Astrocyte (in vitro differentiated cells and primary cell): ENCODE data around the gene C10orf105. TPM values are rescaled to one million over a fixed set of nuclear protein-coding genes. Genes with fewer than 3 reads are reported as not detected.

Source experiments
- DNase-seq: peaks from one replicate; pipeline ENCODE4 v3.0.0-alpha.2; 2010; ENCODE audit warnings: low read depth
- FAIRE-seq: peaks from 2 replicates; lab custom pipeline; 2011; peaks lifted over from hg19 to GRCh38; lab: Jason Lieb, UNC
- H2AFZ ChIP-seq: 2 replicates; pipeline ENCODE4 v1.6.0; 2012; ENCODE audit warnings: low read depth, low read length, inconsistent platforms
- H3K27ac ChIP-seq: 2 replicates; pipeline ENCODE4 v1.5.1; 2011; ENCODE audit warnings: low read depth, low read length, inconsistent platforms
- H3K27me3 ChIP-seq: 2 replicates; pipeline ENCODE4 v1.6.0; 2011; ENCODE audit warnings: low read length, inconsistent platforms; ENCODE audit not compliant: insufficient read depth
- H3K36me3 ChIP-seq: 2 replicates; pipeline ENCODE4 v1.5.1; 2011; ENCODE audit warnings: low read length, inconsistent platforms; ENCODE audit not compliant: insufficient read depth
- H3K4me1 ChIP-seq: 2 replicates; pipeline ENCODE4 v1.5.1; 2011; ENCODE audit warnings: low read length, inconsistent platforms; ENCODE audit not compliant: insufficient read depth
- H3K4me2 ChIP-seq: 2 replicates; pipeline ENCODE4 v1.6.0; 2012; ENCODE audit warnings: low read length, inconsistent platforms
- H3K4me3 ChIP-seq: 2 replicates; pipeline ENCODE4 v1.5.1; 2011; ENCODE audit warnings: low read depth, mild to moderate bottlenecking, low read length, inconsistent platforms; ENCODE audit not compliant: insufficient read depth
- H3K79me2 ChIP-seq: 2 replicates; pipeline ENCODE4 v1.6.0; 2012; ENCODE audit warnings: mild to moderate bottlenecking, low read length, inconsistent platforms; ENCODE audit not compliant: insufficient read depth
- H3K9ac ChIP-seq: 2 replicates; pipeline ENCODE4 v1.6.0; 2012; ENCODE audit warnings: mild to moderate bottlenecking, low read length, inconsistent platforms
- H3K9me3 ChIP-seq: 2 replicates; pipeline ENCODE4 v1.5.1; 2012; ENCODE audit warnings: low read depth, mild to moderate bottlenecking, low read length, inconsistent platforms; ENCODE audit not compliant: insufficient read depth
- H4K20me1 ChIP-seq: 2 replicates; pipeline ENCODE4 v1.6.0; 2012; ENCODE audit warnings: low read length, inconsistent platforms; ENCODE audit not compliant: insufficient read depth
- H3K27ac Mint-ChIP-seq: one replicate; pipeline ENCODE4 v1.8.0; 2021; ENCODE audit warnings: mild to moderate bottlenecking, mixed read lengths; ENCODE audit not compliant: unreplicated experiment
- H3K27me3 Mint-ChIP-seq: one replicate; pipeline ENCODE4 v1.8.0; 2021; ENCODE audit warnings: low read depth, mixed read lengths; ENCODE audit not compliant: unreplicated experiment
- H3K36me3 Mint-ChIP-seq: one replicate; pipeline ENCODE4 v1.8.0; 2021; ENCODE audit warnings: low read depth, mixed read lengths; ENCODE audit not compliant: unreplicated experiment
- H3K4me1 Mint-ChIP-seq: one replicate; pipeline ENCODE4 v1.8.0; 2021; ENCODE audit warnings: low read depth, mixed read lengths; ENCODE audit not compliant: unreplicated experiment
- H3K4me3 Mint-ChIP-seq: one replicate; pipeline ENCODE4 v1.8.0; 2021; ENCODE audit warnings: mild to moderate bottlenecking, moderate library complexity, mixed read lengths; ENCODE audit not compliant: unreplicated experiment
- H3K9me3 Mint-ChIP-seq: one replicate; pipeline ENCODE4 v1.8.0; 2021; ENCODE audit warnings: mild to moderate bottlenecking, mixed read lengths; ENCODE audit not compliant: unreplicated experiment
- CTCF ChIP-seq: IDR thresholded peaks from 2 replicates; pipeline ENCODE4 v1.5.1; 2011; ENCODE audit warnings: low read depth, mild to moderate bottlenecking, inconsistent platforms, low read length, moderate library complexity; ENCODE audit not compliant: insufficient read depth
- total RNA-seq: library from RNA; stranded (reverse); gene quantifications from 2 replicates; pipeline ENCODE4 v1.2.1, GENCODE V29; 2021

C10orf105 gene
- total RNA-seq, 1 donor from 2014 or later: not detected

- Mint-ChIP-seq H3K4me1 (peaks cover 10% of the 10 kb centered on the region), H3K27me3 (peaks cover 76% of the 10 kb centered on the region)
Observed at GRCh38 chr10:71661779-71662336, 57.7 kb downstream of the C10orf105 start.

More at GRCh38 chr10:71661779-71662336, 57.7 kb downstream of the C10orf105 start:
- Histone ChIP-seq H3K4me2 (no peak overlapping the region), H3K4me3 (no peak overlapping the region), H3K79me2 (no peaks in the 10 kb centered on the region), H3K27me3 (peaks cover 16% of the 10 kb centered on the region), H2AFZ (no peak overlapping the region), H3K4me1 (no peaks in the 10 kb centered on the region), H3K9ac (no peak overlapping the region), H3K36me3 (no peaks in the 10 kb centered on the region), H4K20me1 (no peaks in the 10 kb centered on the region), H3K27ac (no peak overlapping the region), H3K9me3 (no peaks in the 10 kb centered on the region)
- no peak for TF ChIP-seq CTCF
- Mint-ChIP-seq H3K4me3 (no peak overlapping the region), H3K27ac (peak overlapping the region; percentile 72), H3K9me3 (no peaks in the 10 kb centered on the region), H3K36me3 (no peaks in the 10 kb centered on the region)
- DNase-seq (no peak), FAIRE-seq (no peak)

Other genes starting within 250 kb of the C10orf105 start
- gene VSIR, start 53.7 kb upstream of the C10orf105 start, total RNA-seq: 2.9 and 3.4 TPM in 2 replicates
- 1,120 and 1,191 TPM in 2 replicates for gene PSAP, start 131.5 kb upstream of the C10orf105 start, total RNA-seq
- 42.9 and 43.5 TPM in 2 replicates for gene CHST3, start 244.6 kb upstream of the C10orf105 start, total RNA-seq